ENCODE data around the gene C10orf90. TPM values are rescaled to one million over a fixed set of nuclear protein-coding genes. Genes with fewer than 3 reads are reported as not detected.

The C10orf90 gene
- total RNA-seq, 4 donors from 2014 or later, result not detected

DNA sequence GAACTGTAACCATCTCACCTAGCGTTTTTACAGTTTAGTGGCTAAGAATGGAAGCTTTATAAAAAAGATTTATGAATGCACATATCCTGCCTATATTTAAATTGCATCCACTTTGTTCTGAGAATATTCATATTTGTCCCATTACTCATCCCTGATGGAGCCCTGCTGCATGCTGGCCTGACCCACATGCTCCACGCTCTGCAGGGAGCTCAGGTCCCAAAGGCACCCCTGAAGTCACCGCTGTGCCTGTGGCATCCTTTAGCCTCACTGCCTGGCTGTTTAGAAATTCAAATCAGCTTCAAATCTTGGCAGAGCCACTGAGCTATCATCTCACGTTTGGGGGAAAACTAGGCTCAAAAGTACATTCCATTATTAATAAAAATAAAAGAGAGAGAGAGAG, 24.4 kb downstream of the C10orf90 start:
- no peak overlapping the region for H3K27ac ChIP-seq
- no peaks in the 10 kb centered on the region for H3K27me3 ChIP-seq
- TF ChIP-seq POLR2A (IDR thresholded peaks at IDR 0.05), result no peak
- H3K36me3 ChIP-seq, result no peaks in the 10 kb centered on the region
- H3K9me3 ChIP-seq, result no peaks in the 10 kb centered on the region
- no peak for DNase-seq
- no peaks in the 10 kb centered on the region for H3K4me1 ChIP-seq
- H3K4me3 ChIP-seq, result no peak overlapping the region

- Histone ChIP-seq H3K9me3 (no peaks in the 10 kb centered on the region), H3K4me1 (no peaks in the 10 kb centered on the region), H3K4me3 (no peak overlapping the region), H3K27ac (no peak overlapping the region), H3K36me3 (no peaks in the 10 kb centered on the region), H3K27me3 (no peaks in the 10 kb centered on the region)
- no peak for TF ChIP-seq POLR2A (IDR thresholded peaks at IDR 0.05)
- TF ChIP-seq, protein P1, sequence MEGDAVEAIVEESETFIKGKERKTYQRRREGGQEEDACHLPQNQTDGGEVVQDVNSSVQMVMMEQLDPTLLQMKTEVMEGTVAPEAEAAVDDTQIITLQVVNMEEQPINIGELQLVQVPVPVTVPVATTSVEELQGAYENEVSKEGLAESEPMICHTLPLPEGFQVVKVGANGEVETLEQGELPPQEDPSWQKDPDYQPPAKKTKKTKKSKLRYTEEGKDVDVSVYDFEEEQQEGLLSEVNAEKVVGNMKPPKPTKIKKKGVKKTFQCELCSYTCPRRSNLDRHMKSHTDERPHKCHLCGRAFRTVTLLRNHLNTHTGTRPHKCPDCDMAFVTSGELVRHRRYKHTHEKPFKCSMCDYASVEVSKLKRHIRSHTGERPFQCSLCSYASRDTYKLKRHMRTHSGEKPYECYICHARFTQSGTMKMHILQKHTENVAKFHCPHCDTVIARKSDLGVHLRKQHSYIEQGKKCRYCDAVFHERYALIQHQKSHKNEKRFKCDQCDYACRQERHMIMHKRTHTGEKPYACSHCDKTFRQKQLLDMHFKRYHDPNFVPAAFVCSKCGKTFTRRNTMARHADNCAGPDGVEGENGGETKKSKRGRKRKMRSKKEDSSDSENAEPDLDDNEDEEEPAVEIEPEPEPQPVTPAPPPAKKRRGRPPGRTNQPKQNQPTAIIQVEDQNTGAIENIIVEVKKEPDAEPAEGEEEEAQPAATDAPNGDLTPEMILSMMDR (IDR thresholded peaks at IDR 0.05), result no peak
- DNase-seq, result no peak
Measured at GRCh38 chr10:126640401-126640800, 30.1 kb downstream of the C10orf90 start.

- Histone ChIP-seq H3K36me3 (no peaks in the 10 kb centered on the region), H3K4me1 (no peaks in the 10 kb centered on the region), H3K9me3 (no peaks in the 10 kb centered on the region), H3K4me3 (no peak overlapping the region), H3K27me3 (no peaks in the 10 kb centered on the region), H3K27ac (no peak overlapping the region)
- TF ChIP-seq, protein P1 (IDR thresholded peaks at IDR 0.05), result no peak
- TF ChIP-seq POLR2A (IDR thresholded peaks at IDR 0.05), result no peak
- DNase-seq, result no peak
Measured at GRCh38 chr10:126639084-126639483, 31.4 kb downstream of the C10orf90 start.

DNA sequence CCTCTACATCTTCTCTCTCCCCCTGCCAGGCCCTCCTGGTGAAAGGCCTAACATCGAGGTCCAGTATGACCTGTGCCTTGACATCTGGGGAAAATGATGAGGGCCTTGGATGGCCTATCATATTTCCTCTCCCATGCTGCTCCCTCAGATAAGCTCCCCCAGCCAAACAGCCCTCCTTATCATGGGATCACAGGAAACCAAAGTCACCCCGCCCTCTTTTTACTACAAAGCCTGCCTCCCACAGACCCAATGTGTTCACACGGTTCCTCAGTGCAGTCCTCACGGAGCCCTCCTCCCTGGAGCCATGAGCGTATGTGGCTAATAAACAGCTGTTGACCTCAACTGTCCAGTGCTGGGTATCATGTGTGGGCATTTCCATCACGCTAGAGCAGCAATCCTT, 32.0 kb downstream of the C10orf90 start:
- H3K36me3 ChIP-seq, result no peaks in the 10 kb centered on the region
- TF ChIP-seq, protein P1 (IDR thresholded peaks at IDR 0.05), result no peak
- TF ChIP-seq POLR2A (IDR thresholded peaks at IDR 0.05), result no peak
- H3K27ac ChIP-seq, result no peak overlapping the region
- no peaks in the 10 kb centered on the region for H3K9me3 ChIP-seq
- no peak for DNase-seq
- no peak overlapping the region for H3K4me3 ChIP-seq
- H3K4me1 ChIP-seq, result no peaks in the 10 kb centered on the region
- H3K27me3 ChIP-seq, result no peaks in the 10 kb centered on the region

DNA sequence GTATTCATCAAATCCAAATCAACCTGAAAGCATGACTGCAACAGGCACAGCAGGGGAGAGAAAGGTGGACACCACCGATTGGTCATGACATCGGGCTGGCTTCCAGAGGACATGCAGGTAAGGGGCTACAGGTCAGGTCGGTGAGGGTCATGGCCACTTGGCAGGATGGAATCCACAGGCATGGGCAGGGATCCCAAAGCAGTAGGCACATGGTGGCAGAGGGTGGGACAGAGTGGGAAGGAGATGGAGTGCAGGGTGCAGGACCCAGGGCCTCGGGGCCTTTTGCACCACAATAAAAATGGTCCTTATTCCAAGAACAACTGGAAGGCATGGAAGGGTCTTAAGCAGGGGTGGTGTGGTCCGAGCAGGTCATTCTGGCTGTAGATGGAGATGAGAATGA, 33.0 kb downstream of the C10orf90 start:
- no peak for TF ChIP-seq POLR2A (IDR thresholded peaks at IDR 0.05)
- TF ChIP-seq, protein P1 (IDR thresholded peaks at IDR 0.05), result no peak
- Histone ChIP-seq H3K4me3 (no peak overlapping the region), H3K9me3 (no peaks in the 10 kb centered on the region), H3K27me3 (no peaks in the 10 kb centered on the region), H3K4me1 (no peaks in the 10 kb centered on the region), H3K36me3 (no peaks in the 10 kb centered on the region), H3K27ac (no peak overlapping the region)
- no peak for DNase-seq

GRCh38 chr10:126634911-126635310, 35.6 kb downstream of the C10orf90 start:
- Histone ChIP-seq H3K9me3 (no peaks in the 10 kb centered on the region), H3K4me1 (no peaks in the 10 kb centered on the region), H3K27me3 (no peaks in the 10 kb centered on the region), H3K4me3 (no peak overlapping the region), H3K27ac (no peak overlapping the region), H3K36me3 (no peaks in the 10 kb centered on the region)
- DNase-seq, result no peak
- TF ChIP-seq POLR2A (IDR thresholded peaks at IDR 0.05), result no peak
- TF ChIP-seq, protein P1 (IDR thresholded peaks at IDR 0.05), result no peak

All from Peyer's patch (tissue), 4 donors.